22Rv1 (cell line): ENCODE results near the gene LAMB4.

Experiments
- CTCF ChIP-seq: fragments of 450-650 bp; IDR thresholded peaks from 2 replicates; pipeline ENCODE4 v1.5.1; 2017; ENCODE audit warnings: mild to moderate bottlenecking
- ZFX ChIP-seq: fragments of 450-650 bp; IDR thresholded peaks from 2 replicates; pipeline ENCODE4 v1.6.1; 2017; ENCODE audit warnings: antibody characterized with exemption, borderline replicate concordance

GRCh38 chr7:108053250-108053649 is 76.9 kb downstream of the LAMB4 start:
- TF ChIP-seq CTCF = no peak
- TF ChIP-seq ZFX = no peak
